Esophagus squamous epithelium (tissue), 4 donors: ENCODE measurements around the gene PEX1.
"Not testable (repeated sequence)": the region's sequence is repeated elsewhere in the genome, so short reads cannot be mapped to it uniquely, and the experiment has no call there.

ENCODE experiments used
- POLR2A ChIP-seq, 4 donors: fragments of 450-650 bp; IDR thresholded peaks; one replicate each; pipeline ENCODE4 v1.6.1; 2017; ENCODE audit warnings: antibody characterized with exemption in 4 of 4, mild to moderate bottlenecking in 4 of 4, moderate library complexity in 3 of 4
- TF ChIP-seq, protein P1 (sequence below), 6 experiments: fragments of 450-650 bp in 4 of 6; fragments of 200-600 bp in 2 of 6; sonication (generic) in 2 of 6; IDR thresholded peaks; one replicate each; pipeline ENCODE4 v1.5.1; 2016 to 2019; ENCODE audit warnings: antibody characterized with exemption in 6 of 6, mild to moderate bottlenecking in 4 of 6, moderate library complexity in 4 of 6

DNA sequence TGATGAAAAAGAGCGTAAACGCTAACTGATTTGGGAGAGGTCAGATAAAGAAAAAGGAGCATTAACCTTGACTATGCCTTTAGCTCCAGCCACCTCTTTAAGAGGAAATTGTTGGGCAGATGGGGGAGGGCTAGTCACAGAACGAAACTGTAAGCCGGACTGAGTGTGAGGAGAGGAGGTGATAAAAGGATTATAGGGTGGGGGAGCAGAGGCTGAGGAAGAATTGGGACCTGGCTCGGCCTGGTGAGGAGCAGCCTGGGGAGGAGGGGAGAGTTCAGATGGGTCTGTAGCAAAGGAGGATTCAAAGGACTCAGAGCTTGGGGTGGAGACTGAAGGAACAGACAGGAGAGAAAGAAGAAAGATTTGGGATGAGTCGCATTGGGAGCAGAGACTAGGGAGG lies 44.7 kb downstream of the PEX1 start:
- TF ChIP-seq, protein P1, sequence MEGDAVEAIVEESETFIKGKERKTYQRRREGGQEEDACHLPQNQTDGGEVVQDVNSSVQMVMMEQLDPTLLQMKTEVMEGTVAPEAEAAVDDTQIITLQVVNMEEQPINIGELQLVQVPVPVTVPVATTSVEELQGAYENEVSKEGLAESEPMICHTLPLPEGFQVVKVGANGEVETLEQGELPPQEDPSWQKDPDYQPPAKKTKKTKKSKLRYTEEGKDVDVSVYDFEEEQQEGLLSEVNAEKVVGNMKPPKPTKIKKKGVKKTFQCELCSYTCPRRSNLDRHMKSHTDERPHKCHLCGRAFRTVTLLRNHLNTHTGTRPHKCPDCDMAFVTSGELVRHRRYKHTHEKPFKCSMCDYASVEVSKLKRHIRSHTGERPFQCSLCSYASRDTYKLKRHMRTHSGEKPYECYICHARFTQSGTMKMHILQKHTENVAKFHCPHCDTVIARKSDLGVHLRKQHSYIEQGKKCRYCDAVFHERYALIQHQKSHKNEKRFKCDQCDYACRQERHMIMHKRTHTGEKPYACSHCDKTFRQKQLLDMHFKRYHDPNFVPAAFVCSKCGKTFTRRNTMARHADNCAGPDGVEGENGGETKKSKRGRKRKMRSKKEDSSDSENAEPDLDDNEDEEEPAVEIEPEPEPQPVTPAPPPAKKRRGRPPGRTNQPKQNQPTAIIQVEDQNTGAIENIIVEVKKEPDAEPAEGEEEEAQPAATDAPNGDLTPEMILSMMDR (IDR thresholded peaks at IDR 0.05) = not testable (repeated sequence)
- not testable (repeated sequence) for TF ChIP-seq POLR2A (IDR thresholded peaks at IDR 0.05)
